ENCODE results near the gene ETFDH. TPM values are rescaled to one million over a fixed set of nuclear protein-coding genes. Genes with fewer than 3 reads are reported as not detected.
"Not testable (repeated sequence)": the region's sequence is repeated elsewhere in the genome, so short reads cannot be mapped to it uniquely, and the experiment has no call there.

ETFDH gene
- total RNA-seq, 1 donor from 2014 or later: 32.7 TPM

DNA sequence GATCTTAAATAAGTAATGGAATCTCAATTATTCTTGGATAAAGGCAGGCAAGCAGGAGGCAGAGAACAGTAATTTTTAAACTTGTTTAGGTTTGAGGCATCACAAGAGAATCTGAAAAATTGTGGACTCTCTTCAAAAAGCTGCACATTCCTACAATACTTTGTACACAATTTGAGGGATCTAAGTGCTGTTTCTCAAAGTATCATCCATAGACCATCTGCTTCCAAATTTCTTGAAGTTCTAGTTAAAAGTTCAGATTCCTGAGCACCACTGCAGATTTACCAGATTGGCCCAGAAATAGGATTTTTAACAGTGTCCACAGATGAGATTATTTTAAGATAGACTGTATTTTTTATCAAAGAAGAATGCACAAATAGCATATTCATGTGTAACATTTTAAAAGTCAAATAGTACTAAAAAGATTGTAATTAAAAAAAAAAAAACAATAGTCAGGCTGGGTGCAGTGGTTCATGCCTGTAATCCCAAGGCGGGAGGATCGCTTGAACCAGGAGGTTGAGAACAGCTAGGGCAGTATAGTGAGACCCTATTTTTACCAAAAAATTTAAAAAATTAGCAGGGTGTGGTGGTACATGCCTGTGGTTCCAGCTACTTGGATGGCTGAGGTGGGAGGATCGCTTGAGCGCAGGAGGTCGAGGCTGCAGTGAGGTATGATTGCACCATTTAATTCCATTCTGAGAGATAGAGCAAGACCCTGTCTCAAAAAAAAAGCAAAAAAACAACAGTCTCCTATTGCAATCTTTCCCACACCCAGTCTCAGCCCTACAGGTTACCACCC, 82.5 kb downstream of the ETFDH start:
- no peak for DNase-seq (ENCODE audit: low spot score)

DNA sequence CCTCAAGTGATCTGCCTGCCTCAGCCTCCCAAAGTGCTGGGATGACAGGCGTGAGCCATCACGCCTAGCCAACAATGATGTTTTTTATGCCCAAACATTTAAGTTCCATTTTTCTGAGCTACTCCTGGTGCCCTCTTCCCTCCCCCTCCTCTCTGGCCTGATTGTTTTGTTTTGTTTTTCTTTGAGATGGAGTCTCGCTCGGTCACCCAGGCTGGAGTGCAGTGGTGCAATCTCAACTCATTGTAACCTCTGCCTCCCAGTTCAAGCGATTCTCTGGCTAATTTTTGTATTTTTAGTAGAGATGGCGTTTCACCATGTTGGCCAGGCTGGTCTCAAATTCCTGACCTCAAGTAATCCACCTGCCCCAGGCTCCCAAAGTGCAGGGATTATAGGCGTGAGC, 83.7 kb downstream of the ETFDH start:
- not testable (repeated sequence) for DNase-seq (ENCODE audit: low spot score)

DNA sequence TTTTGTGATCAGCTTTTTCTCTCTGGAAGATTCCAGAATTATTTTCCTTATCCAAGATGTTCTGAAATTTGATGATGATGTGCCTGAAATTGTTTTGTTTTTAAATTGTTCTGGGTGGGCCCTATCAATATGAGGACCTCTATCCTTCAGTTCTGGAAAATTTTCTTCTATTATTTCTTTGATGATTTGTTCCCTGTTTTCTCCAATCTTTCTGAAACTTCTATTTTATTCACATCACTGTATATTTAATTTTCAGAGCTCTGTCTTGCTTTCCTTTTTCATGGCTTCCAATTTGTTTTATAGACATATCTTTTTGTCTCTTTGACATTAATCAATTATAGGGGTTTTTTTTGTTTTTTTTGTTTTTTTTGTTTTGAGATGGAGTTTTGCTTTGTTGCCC, 84.5 kb downstream of the ETFDH start:
- DNase-seq (ENCODE audit: low spot score): no peak

DNA sequence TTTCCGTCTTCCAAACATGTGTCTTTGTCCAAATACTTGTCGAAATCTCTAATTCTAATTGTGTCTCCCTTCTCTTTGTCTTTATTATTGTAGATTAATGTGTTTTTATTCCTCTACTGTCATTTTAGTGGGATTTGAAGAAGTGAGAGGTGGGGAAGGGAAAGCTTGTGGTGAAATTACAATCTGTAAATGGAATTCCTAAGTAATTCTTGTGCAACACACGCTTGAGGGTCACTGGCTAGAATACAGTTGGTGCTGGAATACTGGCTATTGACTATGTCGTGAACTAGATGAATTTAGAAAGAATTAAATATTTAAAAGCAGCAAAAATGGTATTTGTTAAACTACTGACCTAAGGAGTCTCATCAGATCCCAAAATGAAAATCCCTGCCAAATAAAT, 86.0 kb downstream of the ETFDH start:
- no peak for DNase-seq (ENCODE audit: low spot score)

DNA sequence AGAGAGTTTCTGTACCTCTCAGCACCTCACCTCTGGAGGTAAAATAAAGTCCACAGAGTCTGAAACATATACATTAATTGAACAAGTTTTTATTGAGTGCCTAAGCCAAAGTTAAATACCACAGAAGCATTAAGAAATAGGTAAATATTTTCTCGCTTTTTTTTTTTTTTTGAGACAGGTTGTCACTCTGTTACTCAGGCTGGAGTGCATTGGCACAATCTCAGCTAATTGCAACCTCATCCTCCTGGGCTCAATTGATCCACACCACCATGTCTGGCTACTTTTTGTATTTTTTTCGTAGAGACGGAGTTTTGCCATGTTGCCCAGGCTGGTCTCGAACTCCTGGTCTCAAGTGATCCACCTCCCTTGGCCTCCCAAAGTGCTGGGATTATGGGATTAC, 86.6 kb downstream of the ETFDH start:
- DNase-seq (ENCODE audit: low spot score): no peak

Other genes with a start within 250 kb of the ETFDH start
- gene RXFP1, start 150.4 kb upstream of the ETFDH start, total RNA-seq: 0.10 TPM
- gene C4orf46, start 409 bp upstream of the ETFDH start, total RNA-seq: 3.4 TPM
- 20.9 TPM for gene PPID, start 51.1 kb downstream of the ETFDH start, total RNA-seq
- gene FNIP2, start 96.7 kb downstream of the ETFDH start, total RNA-seq: 45.6 TPM